RWPE2 (cell line): ENCODE data around the gene WLS.

Experiments
- ATAC-seq: fragments of 200-7000 bp; cut with Tn5 transposase; 3 replicates; pipeline ENCODE4 v1.9.1; 2021; ENCODE audit warnings: low read depth
- DNase-seq: peaks from one replicate; pipeline ENCODE4 v3.0.0-alpha.2; 2020; ENCODE audit warnings: low spot score
- H3K27ac ChIP-seq: fragments of 450-650 bp; 2 replicates; pipeline ENCODE4 v1.5.1; 2017; ENCODE audit warnings: mild to moderate bottlenecking; ENCODE audit not compliant: poor library complexity, severe bottlenecking
- H3K27me3 ChIP-seq: fragments of 250-450 bp; sonication (Bioruptor Pico); 2 replicates; pipeline ENCODE4 v1.5.1; 2021; ENCODE audit warnings: mild to moderate bottlenecking, moderate library complexity; ENCODE audit not compliant: insufficient read depth, poor library complexity, severe bottlenecking
- H3K36me3 ChIP-seq: fragments of 250-450 bp; sonication (Bioruptor Pico); 2 replicates; pipeline ENCODE4 v1.5.1; 2020; ENCODE audit warnings: low read depth, mild to moderate bottlenecking, moderate library complexity
- H3K4me1 ChIP-seq: fragments of 250-450 bp; sonication (Bioruptor Pico); 2 replicates; pipeline ENCODE4 v1.5.1; 2021; ENCODE audit warnings: mild to moderate bottlenecking, moderate library complexity; ENCODE audit not compliant: insufficient read depth, poor library complexity, severe bottlenecking
- H3K4me3 ChIP-seq: fragments of 250-450 bp; sonication (Bioruptor Pico); 2 replicates; pipeline ENCODE4 v1.5.1; 2021; ENCODE audit warnings: mild to moderate bottlenecking, moderate library complexity; ENCODE audit not compliant: severe bottlenecking
- H3K9me3 ChIP-seq: fragments of 250-450 bp; sonication (Bioruptor Pico); 2 replicates; pipeline ENCODE4 v1.5.1; 2021; ENCODE audit warnings: mild to moderate bottlenecking, moderate library complexity; ENCODE audit not compliant: severe bottlenecking
- TF ChIP-seq, protein P1 (sequence below): fragments of 450-650 bp; IDR thresholded peaks from one replicate; pipeline ENCODE4 v1.5.1; 2017; ENCODE audit warnings: mild to moderate bottlenecking, moderate library complexity; ENCODE audit not compliant: poor library complexity, severe bottlenecking

WLS gene

DNA sequence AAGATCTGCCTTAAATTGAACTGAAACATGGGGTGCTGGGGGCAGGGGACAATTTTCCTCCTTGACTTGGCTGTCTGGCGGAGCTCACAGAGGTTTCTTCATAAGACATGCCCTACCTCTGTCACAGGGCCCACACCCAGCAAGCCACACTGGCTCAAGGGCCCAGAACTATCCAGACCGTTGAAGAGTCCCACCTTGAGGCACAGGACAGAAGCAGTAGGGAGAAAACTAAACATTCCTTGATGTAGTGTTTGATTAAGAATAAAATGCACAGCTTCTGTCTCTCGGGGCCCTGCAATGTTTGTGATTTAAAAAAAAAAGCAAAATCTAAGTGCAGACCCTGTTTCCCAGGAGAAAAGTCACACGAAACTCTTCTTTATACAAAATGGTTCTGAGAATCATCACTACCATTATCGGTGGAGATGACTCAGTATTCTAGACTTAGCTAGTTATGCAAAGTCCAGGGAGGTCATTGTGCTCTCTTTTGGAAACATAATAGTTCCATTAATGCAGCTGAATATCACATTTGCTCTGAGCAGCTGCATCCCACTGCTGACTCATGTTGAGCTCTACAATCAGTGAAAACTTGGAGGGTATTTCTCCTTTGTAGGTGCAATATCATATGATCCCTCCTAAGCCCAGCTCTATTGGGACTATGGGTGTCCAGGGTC is 128.3 kb downstream of the WLS start:
- no peaks in the 10 kb centered on the region for H3K36me3 ChIP-seq
- DNase-seq (no peak), ATAC-seq (no peak)
- no peaks in the 10 kb centered on the region for H3K4me1 ChIP-seq
- TF ChIP-seq, protein P1, sequence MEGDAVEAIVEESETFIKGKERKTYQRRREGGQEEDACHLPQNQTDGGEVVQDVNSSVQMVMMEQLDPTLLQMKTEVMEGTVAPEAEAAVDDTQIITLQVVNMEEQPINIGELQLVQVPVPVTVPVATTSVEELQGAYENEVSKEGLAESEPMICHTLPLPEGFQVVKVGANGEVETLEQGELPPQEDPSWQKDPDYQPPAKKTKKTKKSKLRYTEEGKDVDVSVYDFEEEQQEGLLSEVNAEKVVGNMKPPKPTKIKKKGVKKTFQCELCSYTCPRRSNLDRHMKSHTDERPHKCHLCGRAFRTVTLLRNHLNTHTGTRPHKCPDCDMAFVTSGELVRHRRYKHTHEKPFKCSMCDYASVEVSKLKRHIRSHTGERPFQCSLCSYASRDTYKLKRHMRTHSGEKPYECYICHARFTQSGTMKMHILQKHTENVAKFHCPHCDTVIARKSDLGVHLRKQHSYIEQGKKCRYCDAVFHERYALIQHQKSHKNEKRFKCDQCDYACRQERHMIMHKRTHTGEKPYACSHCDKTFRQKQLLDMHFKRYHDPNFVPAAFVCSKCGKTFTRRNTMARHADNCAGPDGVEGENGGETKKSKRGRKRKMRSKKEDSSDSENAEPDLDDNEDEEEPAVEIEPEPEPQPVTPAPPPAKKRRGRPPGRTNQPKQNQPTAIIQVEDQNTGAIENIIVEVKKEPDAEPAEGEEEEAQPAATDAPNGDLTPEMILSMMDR, result no peak
- H3K27ac ChIP-seq, result no peak overlapping the region
- H3K9me3 ChIP-seq, result no peaks in the 10 kb centered on the region
- no peak overlapping the region for H3K4me3 ChIP-seq
- no peaks in the 10 kb centered on the region for H3K27me3 ChIP-seq

DNA sequence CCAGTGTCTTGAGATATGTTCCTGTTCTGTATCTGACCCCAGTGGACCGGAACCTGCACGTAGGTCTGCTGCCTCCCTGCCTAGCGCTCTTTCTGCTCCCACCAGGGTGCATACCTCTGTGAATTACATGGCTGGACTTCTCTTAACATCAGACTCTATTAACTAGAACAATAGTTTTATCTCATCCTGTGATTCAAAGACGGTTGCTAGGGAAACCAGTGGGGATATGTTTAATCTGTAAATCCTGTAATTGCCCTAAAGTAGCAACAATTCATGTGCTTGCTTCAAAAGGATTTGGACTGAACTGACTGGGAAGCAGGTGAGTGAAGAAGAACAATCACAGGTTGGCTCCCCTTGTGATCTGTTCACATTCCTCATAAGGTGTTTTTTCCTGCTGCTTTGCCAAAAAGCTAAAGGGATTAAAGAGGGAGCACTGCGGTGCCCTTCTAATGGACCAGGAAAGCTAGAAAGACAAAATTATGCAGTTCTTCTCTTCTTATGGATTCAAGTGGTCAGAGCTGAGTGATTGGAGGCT is 129.2 kb downstream of the WLS start:
- Histone ChIP-seq H3K4me3 (no peak overlapping the region), H3K9me3 (no peaks in the 10 kb centered on the region), H3K27me3 (no peaks in the 10 kb centered on the region), H3K36me3 (no peaks in the 10 kb centered on the region), H3K27ac (no peak overlapping the region), H3K4me1 (no peaks in the 10 kb centered on the region)
- DNase-seq (no peak), ATAC-seq (no peak)
- TF ChIP-seq, protein P1, result no peak

DNA sequence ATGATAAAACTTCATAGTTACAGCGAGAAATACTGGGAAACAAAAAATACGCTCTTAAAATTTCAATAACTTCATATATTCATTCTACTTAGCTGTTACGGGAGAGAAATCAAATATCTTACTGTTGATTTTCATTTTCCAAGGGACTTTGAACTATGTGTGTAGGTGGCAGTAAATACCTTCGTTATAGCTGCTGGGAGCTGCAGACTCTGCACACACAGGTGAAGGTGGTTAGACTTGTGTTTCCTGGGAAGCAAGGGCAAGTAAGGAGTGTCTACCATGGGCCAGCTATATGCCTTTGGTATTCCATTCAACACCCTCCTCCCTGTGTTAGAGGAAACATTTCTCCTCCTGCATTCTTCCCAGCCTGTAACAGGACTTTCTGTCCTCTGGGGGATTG is 130.5 kb downstream of the WLS start:
- H3K36me3 ChIP-seq, result no peaks in the 10 kb centered on the region
- no peaks in the 10 kb centered on the region for H3K4me1 ChIP-seq
- H3K27ac ChIP-seq, result no peak overlapping the region
- no peak for ATAC-seq
- H3K27me3 ChIP-seq, result no peaks in the 10 kb centered on the region
- H3K4me3 ChIP-seq, result no peak overlapping the region
- H3K9me3 ChIP-seq, result no peaks in the 10 kb centered on the region
- TF ChIP-seq, protein P1, result no peak
- no peak for DNase-seq

DNA sequence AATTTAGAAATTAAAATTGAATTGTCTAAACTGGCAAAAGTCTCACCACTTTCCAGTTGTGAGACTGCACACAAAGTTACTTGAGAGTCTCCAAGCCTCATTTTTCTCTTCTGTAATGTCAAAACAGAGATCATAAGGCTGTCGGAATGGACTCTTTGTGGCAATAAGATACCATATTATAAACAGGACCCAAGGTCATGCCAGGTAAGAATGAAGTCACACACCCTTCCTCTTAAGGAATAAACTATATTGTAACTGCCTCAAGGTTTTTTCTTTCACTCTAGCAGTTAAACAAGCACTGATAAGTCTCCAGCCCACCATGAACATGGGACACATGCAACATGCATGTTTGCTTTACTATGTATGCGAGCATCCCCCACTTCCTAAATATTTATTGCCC is 131.8 kb downstream of the WLS start:
- Histone ChIP-seq H3K9me3 (no peaks in the 10 kb centered on the region), H3K4me3 (no peak overlapping the region), H3K4me1 (no peaks in the 10 kb centered on the region), H3K27me3 (no peaks in the 10 kb centered on the region), H3K36me3 (no peaks in the 10 kb centered on the region), H3K27ac (no peak overlapping the region)
- no peak for ATAC-seq
- DNase-seq, result no peak
- TF ChIP-seq, protein P1, result no peak

DNA sequence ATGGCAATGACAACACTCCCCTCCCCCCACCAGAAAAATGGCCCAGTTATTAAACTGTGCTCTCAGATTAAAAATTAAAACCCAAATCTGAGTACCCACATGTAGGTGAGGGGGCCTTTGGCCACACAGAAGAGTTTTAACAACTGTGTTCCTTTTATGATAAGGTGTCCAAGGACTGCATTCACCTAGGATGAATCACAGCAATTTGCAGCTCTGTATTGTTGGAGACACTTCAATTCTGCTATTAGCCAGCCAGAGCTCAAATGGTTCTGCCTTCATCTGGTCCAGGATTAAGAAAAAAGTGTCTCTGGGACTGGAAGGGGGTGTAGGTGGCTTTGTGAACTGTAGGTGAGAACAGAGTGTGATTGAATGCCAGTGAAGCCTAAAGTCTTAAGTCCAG is 138.6 kb downstream of the WLS start:
- ATAC-seq (peak; percentile 53; the same call in 1 of the 3 replicates), DNase-seq (no peak)
- Histone ChIP-seq H3K36me3 (no peaks in the 10 kb centered on the region), H3K9me3 (no peaks in the 10 kb centered on the region), H3K4me1 (no peaks in the 10 kb centered on the region), H3K27ac (no peak overlapping the region), H3K4me3 (no peak overlapping the region), H3K27me3 (no peaks in the 10 kb centered on the region)
- TF ChIP-seq, protein P1, result no peak
